BLaER1 (cell line): Measurements from ENCODE around the gene FMN2.
A peak's percentile ranks its signal among the peaks of the same experiment; 100 is the strongest.

ENCODE experiments used
- H3K27ac ChIP-seq: shearing (Covaris generic); formaldehyde crosslinking; 2 replicates; pipeline ENCODE4 v1.8.1; 2022
- H3K27me3 ChIP-seq: shearing (Covaris generic); formaldehyde crosslinking; 2 replicates; pipeline ENCODE4 v1.8.1; 2022
- H3K36me3 ChIP-seq: shearing (Covaris generic); formaldehyde crosslinking; 2 replicates; pipeline ENCODE4 v1.8.1; 2022
- H3K4me1 ChIP-seq: shearing (Covaris generic); formaldehyde crosslinking; 2 replicates; pipeline ENCODE4 v1.8.1; 2022
- H3K4me2 ChIP-seq: shearing (Covaris generic); formaldehyde crosslinking; 2 replicates; pipeline ENCODE4 v1.8.1; 2022
- H3K4me3 ChIP-seq: shearing (Covaris generic); formaldehyde crosslinking; 2 replicates; pipeline ENCODE4 v1.8.1; 2022
- H3K9ac ChIP-seq: shearing (Covaris generic); formaldehyde crosslinking; 2 replicates; pipeline ENCODE4 v1.8.1; 2022
- H3K9me3 ChIP-seq: shearing (Covaris generic); formaldehyde crosslinking; 2 replicates; pipeline ENCODE4 v1.8.1; 2022
- H4K20me1 ChIP-seq: shearing (Covaris generic); formaldehyde crosslinking; 2 replicates; pipeline ENCODE4 v1.8.1; 2022
- Cebpa-rat ChIP-seq: shearing (Covaris generic); IDR thresholded peaks from 2 replicates; pipeline ENCODE4 v1.8.1; 2022

FMN2 gene

DNA sequence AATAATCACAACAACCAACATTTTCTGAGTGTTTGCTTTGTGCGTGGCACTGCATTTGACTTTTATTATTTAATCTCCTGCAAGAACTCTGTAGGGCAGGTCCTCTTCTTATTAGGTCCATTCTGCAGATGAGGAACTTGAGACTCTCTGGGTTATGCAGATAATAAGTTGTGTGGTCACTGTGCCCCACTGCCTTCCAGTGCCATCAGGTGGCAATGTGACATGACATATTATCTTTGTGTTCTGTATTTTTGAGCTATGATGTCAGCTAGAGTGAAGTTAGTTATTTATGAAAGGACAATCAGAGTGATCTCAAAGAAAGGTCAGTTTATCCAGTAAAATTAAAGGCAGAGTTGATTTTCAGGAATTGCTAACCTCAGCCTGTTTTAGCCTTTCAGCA lies 196.0 kb downstream of the FMN2 start:
- Histone ChIP-seq H3K4me2 (no peak overlapping the region), H3K27me3 (no peaks in the 10 kb centered on the region), H3K4me3 (no peak overlapping the region), H3K36me3 (no peaks in the 10 kb centered on the region), H3K4me1 (no peaks in the 10 kb centered on the region), H4K20me1 (no peaks in the 10 kb centered on the region), H3K9me3 (no peaks in the 10 kb centered on the region), H3K9ac (no peak overlapping the region), H3K27ac (no peak overlapping the region)
- TF ChIP-seq Cebpa-rat: no peak

- no peaks in the 10 kb centered on the region for H3K27me3 ChIP-seq
- no peak overlapping the region for H3K27ac ChIP-seq
- no peak for TF ChIP-seq Cebpa-rat
- no peaks in the 10 kb centered on the region for H3K36me3 ChIP-seq
- H3K9ac ChIP-seq: no peak overlapping the region
- no peaks in the 10 kb centered on the region for H4K20me1 ChIP-seq
- H3K9me3 ChIP-seq: no peaks in the 10 kb centered on the region
- H3K4me2 ChIP-seq: no peak overlapping the region
- H3K4me3 ChIP-seq: no peak overlapping the region
- H3K4me1 ChIP-seq: no peaks in the 10 kb centered on the region
These were observed 202.0 kb downstream of the FMN2 start for GRCh38 chr1:240293706-240294105.

- no peak overlapping the region for H3K4me2 ChIP-seq
- no peak overlapping the region for H3K4me3 ChIP-seq
- no peak overlapping the region for H3K9ac ChIP-seq
- H3K36me3 ChIP-seq: no peaks in the 10 kb centered on the region
- no peak overlapping the region for H3K27ac ChIP-seq
- H3K27me3 ChIP-seq: no peaks in the 10 kb centered on the region
- no peaks in the 10 kb centered on the region for H3K4me1 ChIP-seq
- no peak for TF ChIP-seq Cebpa-rat
- H3K9me3 ChIP-seq: no peaks in the 10 kb centered on the region
- no peaks in the 10 kb centered on the region for H4K20me1 ChIP-seq
These were observed 202.9 kb downstream of the FMN2 start for GRCh38 chr1:240294566-240294965.

GRCh38 chr1:240295811-240296210 lies 204.1 kb downstream of the FMN2 start:
- no peaks in the 10 kb centered on the region for H3K9me3 ChIP-seq
- H3K4me2 ChIP-seq: no peak overlapping the region
- H3K27me3 ChIP-seq: no peaks in the 10 kb centered on the region
- no peak overlapping the region for H3K4me3 ChIP-seq
- no peak overlapping the region for H3K9ac ChIP-seq
- no peaks in the 10 kb centered on the region for H3K36me3 ChIP-seq
- no peak for TF ChIP-seq Cebpa-rat
- no peak overlapping the region for H3K27ac ChIP-seq
- H4K20me1 ChIP-seq: no peaks in the 10 kb centered on the region
- H3K4me1 ChIP-seq: no peaks in the 10 kb centered on the region

- Histone ChIP-seq H3K4me3 (no peak overlapping the region), H3K27me3 (no peaks in the 10 kb centered on the region), H3K9me3 (no peaks in the 10 kb centered on the region), H3K9ac (no peak overlapping the region), H3K27ac (no peak overlapping the region), H3K4me2 (no peak overlapping the region), H3K36me3 (no peaks in the 10 kb centered on the region), H3K4me1 (peaks cover 5% of the 10 kb centered on the region; the same call in 1 of the 2 replicates), H4K20me1 (no peaks in the 10 kb centered on the region)
- TF ChIP-seq Cebpa-rat: no peak
These were observed 212.8 kb downstream of the FMN2 start for GRCh38 chr1:240304466-240304865.

DNA sequence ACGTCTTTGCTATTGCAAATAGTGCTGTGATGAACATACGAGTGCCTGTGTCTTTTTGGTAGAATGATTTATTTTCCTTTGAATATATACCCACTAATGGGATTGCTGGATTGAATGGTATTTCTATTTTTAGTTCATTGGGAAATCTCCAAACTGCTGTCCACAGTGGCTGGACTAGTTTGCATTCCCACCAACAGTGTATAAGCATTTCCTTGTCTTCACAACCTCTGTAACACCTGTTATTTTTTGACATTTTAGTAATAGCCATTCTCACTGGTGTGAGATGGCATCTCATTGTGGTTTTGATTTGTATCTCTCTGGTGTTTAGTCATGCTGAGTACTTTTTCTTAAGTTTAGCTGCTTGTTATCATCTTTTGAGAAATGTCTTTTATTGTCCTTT lies 215.0 kb downstream of the FMN2 start:
- no peak for TF ChIP-seq Cebpa-rat
- Histone ChIP-seq H3K27ac (no peak overlapping the region), H3K4me1 (peaks cover 11% of the 10 kb centered on the region; the same call in 1 of the 2 replicates), H3K36me3 (no peaks in the 10 kb centered on the region), H4K20me1 (no peaks in the 10 kb centered on the region), H3K9ac (no peak overlapping the region), H3K4me2 (no peak overlapping the region), H3K27me3 (no peaks in the 10 kb centered on the region), H3K4me3 (no peak overlapping the region), H3K9me3 (no peaks in the 10 kb centered on the region)

- Histone ChIP-seq H3K9ac (no peak overlapping the region), H3K4me1 (peaks cover 11% of the 10 kb centered on the region; the same call in 1 of the 2 replicates), H3K4me3 (no peak overlapping the region), H3K4me2 (0 out of 2 replicates have a peak overlapping the region, but pooled peaks have one; percentile 3), H3K27me3 (no peaks in the 10 kb centered on the region), H4K20me1 (no peaks in the 10 kb centered on the region), H3K36me3 (no peaks in the 10 kb centered on the region), H3K27ac (no peak overlapping the region), H3K9me3 (no peaks in the 10 kb centered on the region)
- no peak for TF ChIP-seq Cebpa-rat
These were observed 216.4 kb downstream of the FMN2 start for GRCh38 chr1:240308096-240308495.

GRCh38 chr1:240309769-240310168 lies 218.1 kb downstream of the FMN2 start:
- Histone ChIP-seq H3K9me3 (no peaks in the 10 kb centered on the region), H3K36me3 (no peaks in the 10 kb centered on the region), H3K9ac (no peak overlapping the region), H3K4me3 (no peak overlapping the region), H3K4me2 (no peak overlapping the region), H3K27ac (no peak overlapping the region), H4K20me1 (no peaks in the 10 kb centered on the region), H3K27me3 (no peaks in the 10 kb centered on the region), H3K4me1 (peaks cover 11% of the 10 kb centered on the region; the same call in 1 of the 2 replicates)
- no peak for TF ChIP-seq Cebpa-rat

DNA sequence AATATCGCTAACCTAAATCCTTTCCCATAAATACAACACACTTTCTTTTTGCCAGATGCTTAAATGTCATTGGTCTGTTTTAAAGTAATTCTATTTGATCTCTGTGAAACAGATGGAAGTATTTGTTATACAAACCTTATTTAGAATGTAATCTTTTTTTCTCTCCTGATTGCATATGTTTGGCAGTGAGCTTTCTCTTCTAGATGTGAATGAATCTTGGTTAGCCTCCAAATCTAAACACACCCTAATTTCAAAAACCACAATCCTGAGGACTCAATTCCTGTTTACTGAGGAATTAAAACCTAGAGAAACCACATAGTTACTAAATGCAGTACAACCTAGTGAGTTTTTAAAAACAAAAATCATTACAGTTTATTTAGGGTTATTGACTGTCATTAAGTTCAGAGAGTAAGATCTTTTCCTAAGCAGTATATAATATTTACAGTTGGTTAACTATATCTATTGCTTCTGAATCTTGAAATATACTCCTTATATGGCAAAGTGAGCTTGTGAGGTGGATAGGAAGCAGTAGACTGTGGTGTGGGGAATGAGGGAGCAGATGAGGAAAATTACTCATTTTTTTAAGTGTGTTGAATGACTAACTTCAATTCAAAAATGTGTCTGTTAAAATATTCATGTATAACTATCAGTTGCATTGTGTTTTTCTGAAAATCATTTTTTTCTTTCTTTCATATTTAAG lies 218.7 kb downstream of the FMN2 start:
- no peaks in the 10 kb centered on the region for H3K36me3 ChIP-seq
- H3K9ac ChIP-seq: no peak overlapping the region
- H3K4me2 ChIP-seq: no peak overlapping the region
- H4K20me1 ChIP-seq: no peaks in the 10 kb centered on the region
- H3K27me3 ChIP-seq: no peaks in the 10 kb centered on the region
- no peak overlapping the region for H3K27ac ChIP-seq
- peaks cover 11% of the 10 kb centered on the region; the same call in 1 of the 2 replicates for H3K4me1 ChIP-seq
- H3K9me3 ChIP-seq: no peaks in the 10 kb centered on the region
- no peak for TF ChIP-seq Cebpa-rat
- H3K4me3 ChIP-seq: no peak overlapping the region

- Histone ChIP-seq H3K27ac (no peak overlapping the region), H3K4me2 (no peak overlapping the region), H3K9ac (no peak overlapping the region), H3K36me3 (no peaks in the 10 kb centered on the region), H4K20me1 (no peaks in the 10 kb centered on the region), H3K4me1 (peaks cover 11% of the 10 kb centered on the region; the same call in 1 of the 2 replicates), H3K4me3 (no peak overlapping the region), H3K27me3 (no peaks in the 10 kb centered on the region), H3K9me3 (no peaks in the 10 kb centered on the region)
- no peak for TF ChIP-seq Cebpa-rat
These were observed 221.2 kb downstream of the FMN2 start for GRCh38 chr1:240312872-240313271.
